Right kidney (tissue), 1 donor: ENCODE results near the gene TTC3.

Experiments used
- DNase-seq: peaks from one replicate; pipeline ENCODE4 v3.0.0-alpha.2; 2016

The TTC3 gene

GRCh38 chr21:37251294-37251634, 178.2 kb downstream of the TTC3 start:
- no peak for DNase-seq
